Stimulated activated CD4-positive, alpha-beta T cell treated with anti-CD3 and anti-CD28 coated beads, TNF-alpha, amount 100 ng/mL, for 24 hours (primary cell): ENCODE data around the gene TIFAB.
"Not testable (repeated sequence)": the region's sequence is repeated elsewhere in the genome, so short reads cannot be mapped to it uniquely, and the experiment has no call there.

Experiments
- DNase-seq, 3 experiments: peaks; one replicate each; pipeline ENCODE4 v3.0.0-alpha.2; 2020; ENCODE audit warnings: low read depth in 3 of 3

The TIFAB gene

GRCh38 chr5:135452321-135453030 lies at the start of gene TIFAB:
TIFAB (minus strand) TSS chr5:135452351; CDS start chr5:135449939, 2,412 bp downstream.
- DNase-seq: no peak

- no peak for DNase-seq
Observed at GRCh38 chr5:135498637-135498995, 46.5 kb upstream of the TIFAB start.

- no peak for DNase-seq
Observed at GRCh38 chr5:135497971-135498636, 46.0 kb upstream of the TIFAB start.

- not testable (repeated sequence) for DNase-seq
Observed at GRCh38 chr5:135495531-135495930, 43.4 kb upstream of the TIFAB start.

- DNase-seq: no peak
Observed at GRCh38 chr5:135494196-135494595, 42.0 kb upstream of the TIFAB start.

- no peak for DNase-seq
Observed at GRCh38 chr5:135493406-135494180, 41.4 kb upstream of the TIFAB start.

GRCh38 chr5:135492319-135492626 lies 40.1 kb upstream of the TIFAB start:
- DNase-seq: no peak

- no peak for DNase-seq
Observed at GRCh38 chr5:135491552-135492318, 39.6 kb upstream of the TIFAB start.

- DNase-seq: no peak
Observed at GRCh38 chr5:135491038-135491551, 38.9 kb upstream of the TIFAB start.

GRCh38 chr5:135490245-135491037 lies 38.3 kb upstream of the TIFAB start:
- no peak for DNase-seq

- DNase-seq: no peak
Observed at GRCh38 chr5:135489466-135490244, 37.5 kb upstream of the TIFAB start.

- no peak for DNase-seq
Observed at GRCh38 chr5:135488727-135489465, 36.7 kb upstream of the TIFAB start.

- no peak for DNase-seq
Observed at GRCh38 chr5:135487839-135488514, 35.8 kb upstream of the TIFAB start.

- no peak for DNase-seq
Observed at GRCh38 chr5:135487037-135487395, 34.9 kb upstream of the TIFAB start.

GRCh38 chr5:135486131-135487036 lies 34.2 kb upstream of the TIFAB start:
- no peak for DNase-seq

- no peak for DNase-seq
Observed at GRCh38 chr5:135484674-135485086, 32.5 kb upstream of the TIFAB start.

GRCh38 chr5:135483254-135483653 lies 31.1 kb upstream of the TIFAB start:
- DNase-seq: no peak

GRCh38 chr5:135482381-135482933 lies 30.3 kb upstream of the TIFAB start:
- no peak for DNase-seq
